Hematopoietic multipotent progenitor cell treated with erythropoietin and hydrocortisone succinate and interleukin-3 and kit ligand, for 4 days (in vitro differentiated cells): ENCODE data around the gene TDRD12.
A peak's percentile ranks its signal among the peaks of the same experiment; 100 is the strongest.
"Not testable (repeated sequence)": the region's sequence is repeated elsewhere in the genome, so short reads cannot be mapped to it uniquely, and the experiment has no call there.

ENCODE experiments used
- DNase-seq: peaks from one replicate; pipeline ENCODE4 v3.0.0-alpha.2; 2015

Gene TDRD12

GRCh38 chr19:32813862-32814425, 94.4 kb downstream of the TDRD12 start:
- no peak for DNase-seq

GRCh38 chr19:32814624-32815023, 95.1 kb downstream of the TDRD12 start:
- DNase-seq = no peak

- DNase-seq = no peak
These were observed 97.1 kb downstream of the TDRD12 start for GRCh38 chr19:32816555-32817099.

- no peak for DNase-seq
These were observed 98.3 kb downstream of the TDRD12 start for GRCh38 chr19:32817569-32818476.

GRCh38 chr19:32818536-32818935, 99.0 kb downstream of the TDRD12 start:
- DNase-seq = no peak

- no peak for DNase-seq
These were observed 100.1 kb downstream of the TDRD12 start for GRCh38 chr19:32819419-32820400.

- no peak for DNase-seq
These were observed 103.6 kb downstream of the TDRD12 start for GRCh38 chr19:32822916-32823746.

- no peak for DNase-seq
These were observed 104.2 kb downstream of the TDRD12 start for GRCh38 chr19:32823747-32824102.

- DNase-seq = peak; percentile 40
These were observed 104.7 kb downstream of the TDRD12 start for GRCh38 chr19:32824191-32824751.

- no peak for DNase-seq
These were observed 105.5 kb downstream of the TDRD12 start for GRCh38 chr19:32824916-32825608.

- no peak for DNase-seq
These were observed 108.6 kb downstream of the TDRD12 start for GRCh38 chr19:32828139-32828538.

GRCh38 chr19:32828643-32829344, 109.2 kb downstream of the TDRD12 start:
- DNase-seq = no peak

GRCh38 chr19:32829345-32829896, 109.9 kb downstream of the TDRD12 start:
- DNase-seq = no peak

- no peak for DNase-seq
These were observed 110.9 kb downstream of the TDRD12 start for GRCh38 chr19:32830231-32831014.

- DNase-seq = no peak
These were observed 112.0 kb downstream of the TDRD12 start for GRCh38 chr19:32831611-32832010.

GRCh38 chr19:32832094-32832493, 112.5 kb downstream of the TDRD12 start:
- DNase-seq = not testable (repeated sequence)

- not testable (repeated sequence) for DNase-seq
These were observed 113.3 kb downstream of the TDRD12 start for GRCh38 chr19:32832825-32833224.

- not testable (repeated sequence) for DNase-seq
These were observed 113.8 kb downstream of the TDRD12 start for GRCh38 chr19:32833388-32833787.

GRCh38 chr19:32837531-32837930, 118.0 kb downstream of the TDRD12 start:
- DNase-seq = no peak
